Spleen (tissue), 11 donors: Measurements from ENCODE around the gene ABLIM2. TPM values are rescaled to one million over a fixed set of nuclear protein-coding genes. Genes with fewer than 3 reads are reported as not detected.

Experiments
- DNase-seq: peaks from one replicate; pipeline ENCODE4 v3.0.0-alpha.2; 2020
- H3K27ac ChIP-seq, 8 donors: fragments of 200-600 bp; sonication (generic) in 7 of 8; 1 replicate in 4 of 8; 2 replicates in 4 of 8; pipeline versions ENCODE4 v1.5.0 to v1.8.0; 2016 to 2021; ENCODE audit warnings: inconsistent platforms in 4 of 8, mild to moderate bottlenecking in 4 of 8, moderate library complexity in 1 of 8
- H3K27me3 ChIP-seq, 7 donors: fragments of 200-600 bp; sonication (generic) in 6 of 7; replicated peaks in 1 of 7; 1 replicate in 4 of 7; 2 replicates in 3 of 7; pipeline versions ENCODE4 v1.5.0 to v1.8.0; 2016 to 2021; ENCODE audit warnings: inconsistent platforms in 3 of 7, mild to moderate bottlenecking in 1 of 7
- H3K36me3 ChIP-seq, 6 donors: fragments of 200-600 bp; sonication (generic) in 5 of 6; 1 replicate in 4 of 6; 2 replicates in 2 of 6; pipeline versions ENCODE4 v1.5.0 to v1.8.0; 2016 to 2021; ENCODE audit warnings: inconsistent platforms in 2 of 6
- H3K4me1 ChIP-seq, 6 donors: fragments of 200-600 bp; sonication (generic) in 5 of 6; 1 replicate in 3 of 6; 2 replicates in 3 of 6; pipeline versions ENCODE4 v1.5.0 to v1.8.0; 2016 to 2021; ENCODE audit warnings: inconsistent platforms in 3 of 6
- H3K4me3 ChIP-seq, 8 donors: fragments of 200-600 bp; sonication (generic) in 7 of 8; 1 replicate in 4 of 8; 2 replicates in 4 of 8; pipeline versions ENCODE4 v1.5.0 to v1.8.0; 2016 to 2021; ENCODE audit warnings: inconsistent platforms in 4 of 8, mild to moderate bottlenecking in 4 of 8, moderate library complexity in 2 of 8
- H3K9me3 ChIP-seq, 8 donors: fragments of 200-600 bp; sonication (generic) in 7 of 8; 1 replicate in 4 of 8; 2 replicates in 4 of 8; pipeline versions ENCODE4 v1.5.0 to v1.8.0; 2016 to 2021; ENCODE audit warnings: inconsistent platforms in 4 of 8
- POLR2A ChIP-seq, 3 donors: fragments of 450-650 bp; IDR thresholded peaks; one replicate each; pipeline ENCODE4 v1.5.1; 2017; ENCODE audit warnings: antibody characterized with exemption in 3 of 3, mild to moderate bottlenecking in 1 of 3
- POLR2AphosphoS5 ChIP-seq, 3 donors: sonication (generic); formaldehyde crosslinking; IDR thresholded peaks; one replicate each; pipeline ENCODE4 v1.5.1; 2017; ENCODE audit warnings: antibody characterized with exemption in 3 of 3
- WGBS, 5 donors: extraction: QIAGEN DNeasy Blood & Tissue Kit in 3 of 5; methylation state at CpG; one replicate each; pipeline versions ENCODE4 v1.1.5 to v1.1.7; 2013 to 2018; 5-methylcytosine and 5-hydroxymethylcytosine counted together
- intact Hi-C: fragments of 100-400 bp; cut with DNase I; formaldehyde crosslinking; loops from one replicate; pipeline ENCODE4 v1.15.0; 2023; ENCODE audit warnings: low total_unique reads
- polyA plus RNA-seq, 3 donors: library from polyadenylated mRNA; stranded (reverse); fragments of 200-250 nt; gene quantifications; one replicate each; pipeline ENCODE4 v1.2.1, GENCODE V29; 2013
- total RNA-seq, 7 donors: library from RNA; depleted of rRNA in 3 of 7; stranded (reverse); fragments of >200 nt in 3 of 7; fragmentation: NEBNext Ultra II Directional in 4 of 7; extraction: Animal tissue kit (Norgen Biotek cat#: 25700) in 4 of 7; gene quantifications; one replicate each; pipeline versions ENCODE4 v1.1.0 to v1.2.1, GENCODE V29; 2016 to 2021
- TF ChIP-seq, protein P1 (sequence below), 11 experiments: fragments of 200-600 bp in 7 of 11; fragments of 450-650 bp in 4 of 11; sonication (generic) in 4 of 11; IDR thresholded peaks in 8 of 11; conservative IDR thresholded peaks in 3 of 11; 1 replicate in 7 of 11; 2 replicates in 4 of 11; pipeline versions ENCODE4 v1.4.0 to v1.8.0; 2016 to 2021; ENCODE audit warnings: antibody characterized with exemption in 11 of 11, inconsistent platforms in 4 of 11, mild to moderate bottlenecking in 1 of 11
- donor health status: healthy with polysubstance abuse.
- donor health status: DM: no; HTN: no; CAD: no; lungs with moderate emphysema.
- donor health status: DM: no; HTN: no; CAD: no.
- donor health status: Bipolar disorder and iron deficiency.
- donor health status: healthy.
- donor health status: DM: no; HTN: no; CAD: no.
- donor health status: DM: yes; HTN: yes; CAD: no.

The ABLIM2 gene
- total and polyA plus RNA-seq, 10 donors = 11.8 to 127 (median 62.8) TPM

DNA sequence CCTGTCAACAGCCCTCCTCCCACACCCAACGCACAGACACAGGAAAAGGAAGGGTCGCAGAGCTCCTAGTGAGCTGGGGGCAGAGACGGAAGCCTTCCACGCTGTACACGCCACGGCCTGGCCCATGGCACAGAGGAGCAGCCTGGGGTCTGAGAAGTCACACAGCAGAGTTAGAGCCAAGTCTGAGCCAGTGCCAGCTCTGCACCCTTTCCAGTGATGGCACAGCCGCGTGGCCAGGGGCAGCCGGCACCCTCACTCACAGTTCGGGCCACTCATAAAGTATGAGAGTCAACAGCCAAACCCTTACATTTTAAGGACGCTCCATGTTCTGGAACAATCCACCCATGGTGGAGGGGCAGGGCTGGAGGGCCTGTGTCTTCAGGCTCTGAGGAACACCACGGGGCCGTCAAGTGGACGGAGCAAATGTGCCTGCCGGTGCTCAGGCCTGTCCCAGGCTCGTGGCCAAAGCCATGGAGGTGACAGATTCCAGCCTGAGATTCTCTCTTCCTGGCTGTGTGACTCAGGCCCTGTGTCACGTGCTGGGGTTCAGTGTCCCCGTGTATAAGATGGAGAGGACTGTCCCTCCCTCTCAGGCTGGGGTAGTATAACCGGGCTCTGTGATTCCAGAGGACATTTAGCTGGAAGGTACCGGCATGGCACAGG is 91.2 kb downstream of the ABLIM2 start:
- WGBS, 5 donors = 85 to 94% (median 86%) methylated on average over 6 to 20 of the region's 20 CpGs
- TF ChIP-seq, protein P1, sequence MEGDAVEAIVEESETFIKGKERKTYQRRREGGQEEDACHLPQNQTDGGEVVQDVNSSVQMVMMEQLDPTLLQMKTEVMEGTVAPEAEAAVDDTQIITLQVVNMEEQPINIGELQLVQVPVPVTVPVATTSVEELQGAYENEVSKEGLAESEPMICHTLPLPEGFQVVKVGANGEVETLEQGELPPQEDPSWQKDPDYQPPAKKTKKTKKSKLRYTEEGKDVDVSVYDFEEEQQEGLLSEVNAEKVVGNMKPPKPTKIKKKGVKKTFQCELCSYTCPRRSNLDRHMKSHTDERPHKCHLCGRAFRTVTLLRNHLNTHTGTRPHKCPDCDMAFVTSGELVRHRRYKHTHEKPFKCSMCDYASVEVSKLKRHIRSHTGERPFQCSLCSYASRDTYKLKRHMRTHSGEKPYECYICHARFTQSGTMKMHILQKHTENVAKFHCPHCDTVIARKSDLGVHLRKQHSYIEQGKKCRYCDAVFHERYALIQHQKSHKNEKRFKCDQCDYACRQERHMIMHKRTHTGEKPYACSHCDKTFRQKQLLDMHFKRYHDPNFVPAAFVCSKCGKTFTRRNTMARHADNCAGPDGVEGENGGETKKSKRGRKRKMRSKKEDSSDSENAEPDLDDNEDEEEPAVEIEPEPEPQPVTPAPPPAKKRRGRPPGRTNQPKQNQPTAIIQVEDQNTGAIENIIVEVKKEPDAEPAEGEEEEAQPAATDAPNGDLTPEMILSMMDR (IDR thresholded peaks at IDR 0.05 in 8 of 11, conservative IDR thresholded peaks at IDR 0.05 in 3 of 11) = no peak
- TF ChIP-seq POLR2A (IDR thresholded peaks at IDR 0.05) = no peak
- peak in 1 of 3 donors; percentile 28 for TF ChIP-seq POLR2AphosphoS5 (IDR thresholded peaks at IDR 0.05)
- H3K36me3 ChIP-seq = peaks cover 0 to 64% (median 5%) of the 10 kb centered on the region in 6 donors
- no peak overlapping the region for H3K4me3 ChIP-seq
- intact Hi-C loops = no loop called here
- H3K9me3 ChIP-seq = peaks cover 0 to 30% (median 25%) of the 10 kb centered on the region in 8 donors
- no peak overlapping the region for H3K27ac ChIP-seq
- no peak for DNase-seq
- peaks cover 0 to 23% (median 0%) of the 10 kb centered on the region in 7 donors for H3K27me3 ChIP-seq
- H3K4me1 ChIP-seq = peaks cover 0 to 21% (median 4%) of the 10 kb centered on the region in 6 donors

DNA sequence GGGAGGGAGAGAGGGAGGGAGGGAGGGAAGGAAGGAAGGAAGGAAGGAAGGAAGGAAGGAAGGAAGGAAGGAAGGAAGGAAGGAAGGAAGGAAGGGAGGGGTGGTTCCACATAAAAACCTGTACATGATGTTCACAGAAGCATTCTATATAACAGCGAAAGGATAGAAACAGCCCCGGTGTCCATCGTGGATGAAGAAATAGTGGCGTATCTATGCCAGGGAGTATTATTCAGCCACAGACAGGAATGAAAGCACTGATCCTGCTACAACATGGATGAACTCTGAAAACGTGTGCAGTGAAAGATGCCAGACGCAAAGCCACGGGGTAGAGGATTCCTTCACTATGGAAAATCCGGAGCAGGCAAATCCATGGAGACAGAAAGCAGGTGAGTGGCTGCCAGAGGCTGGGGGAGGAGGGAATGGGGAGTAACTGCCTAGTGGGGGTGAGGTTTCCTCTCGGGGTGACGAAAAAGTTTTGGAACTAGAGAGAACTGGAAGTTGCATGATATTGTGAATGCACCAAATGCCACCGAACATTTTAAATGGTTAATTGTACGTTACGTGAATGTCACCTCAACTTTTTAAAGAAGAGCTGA is 92.2 kb downstream of the ABLIM2 start:
- peaks cover 0 to 18% (median 4%) of the 10 kb centered on the region in 6 donors for H3K4me1 ChIP-seq
- TF ChIP-seq POLR2A (IDR thresholded peaks at IDR 0.05) (no peak), POLR2AphosphoS5 (IDR thresholded peaks at IDR 0.05) (no peak)
- TF ChIP-seq, protein P1 (IDR thresholded peaks at IDR 0.05 in 8 of 11, conservative IDR thresholded peaks at IDR 0.05 in 3 of 11) = no peak
- no peak overlapping the region for H3K4me3 ChIP-seq
- 88 to 94% (median 92%) methylated on average over 13 of the region's 13 CpGs for WGBS, 5 donors
- no peak for DNase-seq
- intact Hi-C loops = no loop called here
- no peak overlapping the region for H3K27ac ChIP-seq
- peaks cover 0 to 30% (median 25%) of the 10 kb centered on the region in 8 donors for H3K9me3 ChIP-seq
- H3K36me3 ChIP-seq = peaks cover 0 to 55% (median 3%) of the 10 kb centered on the region in 6 donors
- H3K27me3 ChIP-seq = peaks cover 0 to 13% (median 0%) of the 10 kb centered on the region in 7 donors

DNA sequence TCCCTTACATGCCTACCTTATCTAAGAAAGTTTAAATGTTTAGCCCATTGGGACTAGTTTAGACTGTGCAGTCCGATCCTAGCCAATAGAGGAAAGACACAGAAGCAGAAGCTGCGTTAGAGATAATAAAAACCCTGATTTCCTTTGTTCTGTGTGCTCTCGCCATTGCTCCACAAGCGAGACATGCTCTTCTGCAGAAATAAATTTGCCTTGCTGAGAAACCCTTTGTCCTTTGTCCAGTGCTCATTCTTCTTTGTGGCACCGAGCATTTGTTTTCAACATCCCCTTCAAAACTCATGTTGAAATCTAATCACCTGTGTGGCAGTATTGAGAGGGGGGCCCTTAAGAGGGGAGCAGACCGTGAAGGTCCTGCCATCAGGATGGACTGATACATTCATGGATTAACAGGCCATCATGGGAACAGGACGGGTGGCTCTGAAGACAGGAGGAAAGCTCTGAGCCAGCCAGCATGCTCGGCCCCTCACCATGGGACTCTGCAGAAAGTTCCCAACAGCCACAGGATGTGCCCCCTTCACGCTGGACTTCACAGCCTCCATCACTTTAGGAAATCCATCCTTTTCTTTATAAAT is 94.5 kb downstream of the ABLIM2 start:
- no peak for DNase-seq
- TF ChIP-seq, protein P1 (IDR thresholded peaks at IDR 0.05 in 8 of 11, conservative IDR thresholded peaks at IDR 0.05 in 3 of 11) = no peak
- TF ChIP-seq POLR2AphosphoS5 (IDR thresholded peaks at IDR 0.05) (no peak), POLR2A (IDR thresholded peaks at IDR 0.05) (no peak)
- Histone ChIP-seq H3K4me1 (peaks cover 0 to 7% (median 0%) of the 10 kb centered on the region in 6 donors), H3K27ac (no peak overlapping the region), H3K4me3 (no peak overlapping the region), H3K27me3 (no peaks in the 10 kb centered on the region), H3K9me3 (peaks cover 0 to 30% (median 25%) of the 10 kb centered on the region in 8 donors), H3K36me3 (peaks cover 0 to 67% (median 9%) of the 10 kb centered on the region in 6 donors)
- 86 to 96% (median 90%) methylated on average over 7 to 9 of the region's 9 CpGs for WGBS, 5 donors
- intact Hi-C loops = no loop called here

DNA sequence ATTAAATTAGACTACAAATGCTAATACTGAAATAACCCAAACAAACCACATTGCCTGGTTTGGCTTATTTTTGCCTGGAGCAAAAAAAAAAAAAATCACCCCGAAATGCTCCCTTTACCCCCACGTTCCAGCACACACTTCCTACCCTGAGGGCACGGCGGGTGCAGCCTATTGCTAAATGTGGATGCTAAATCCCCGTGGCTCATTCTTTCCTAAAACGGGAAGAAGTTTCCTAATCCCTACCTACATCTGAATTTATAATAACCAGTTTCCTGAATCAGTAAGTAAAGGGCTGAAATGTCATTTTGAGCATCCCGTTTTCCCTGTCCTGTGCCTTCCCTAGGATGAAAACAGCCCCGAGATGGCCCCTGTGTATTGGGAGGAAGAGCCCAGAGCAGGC is 97.0 kb downstream of the ABLIM2 start:
- no peak overlapping the region for H3K27ac ChIP-seq
- intact Hi-C loops = no loop called here
- no peaks in the 10 kb centered on the region for H3K4me1 ChIP-seq
- DNase-seq = no peak
- H3K27me3 ChIP-seq = no peaks in the 10 kb centered on the region
- WGBS, 5 donors = 77 to 87% (median 81%) methylated on average over 8 of the region's 8 CpGs
- peaks cover 0 to 64% (median 12%) of the 10 kb centered on the region in 6 donors for H3K36me3 ChIP-seq
- peaks cover 0 to 30% (median 25%) of the 10 kb centered on the region in 8 donors for H3K9me3 ChIP-seq
- TF ChIP-seq, protein P1 (IDR thresholded peaks at IDR 0.05 in 8 of 11, conservative IDR thresholded peaks at IDR 0.05 in 3 of 11) = no peak
- TF ChIP-seq POLR2AphosphoS5 (IDR thresholded peaks at IDR 0.05) = no peak
- TF ChIP-seq POLR2A (IDR thresholded peaks at IDR 0.05) = no peak
- H3K4me3 ChIP-seq = no peak overlapping the region
